ENCODE data around the gene C8B.

Gene C8B

GRCh38 chr1:56904663-56905397 lies 61.0 kb downstream of the C8B start:
- DNase-seq (ENCODE audit: low spot score): no peak
- no peak for TF ChIP-seq CTCF (IDR thresholded peaks at IDR 0.05; ENCODE audit: extremely low read depth, missing control alignments)

- DNase-seq (ENCODE audit: low spot score): no peak
- TF ChIP-seq CTCF (IDR thresholded peaks at IDR 0.05; ENCODE audit: extremely low read depth, missing control alignments): no peak
Observed at GRCh38 chr1:56903778-56904177, 62.0 kb downstream of the C8B start.

- DNase-seq (ENCODE audit: low spot score): no peak
- no peak for TF ChIP-seq CTCF (IDR thresholded peaks at IDR 0.05; ENCODE audit: extremely low read depth, missing control alignments)
Observed at GRCh38 chr1:56901716-56902115, 64.1 kb downstream of the C8B start.

- DNase-seq (ENCODE audit: low spot score): no peak
- no peak for TF ChIP-seq CTCF (IDR thresholded peaks at IDR 0.05; ENCODE audit: extremely low read depth, missing control alignments)
Observed at GRCh38 chr1:56898879-56899278, 66.9 kb downstream of the C8B start.

- DNase-seq (ENCODE audit: low spot score): no peak
- TF ChIP-seq CTCF (IDR thresholded peaks at IDR 0.05; ENCODE audit: extremely low read depth, missing control alignments): no peak
Observed at GRCh38 chr1:56898005-56898373, 67.8 kb downstream of the C8B start.

- DNase-seq (ENCODE audit: low spot score): no peak
- no peak for TF ChIP-seq CTCF (IDR thresholded peaks at IDR 0.05; ENCODE audit: extremely low read depth, missing control alignments)
Observed at GRCh38 chr1:56897150-56898004, 68.4 kb downstream of the C8B start.

GRCh38 chr1:56894014-56894413 lies 71.8 kb downstream of the C8B start:
- no peak for DNase-seq (ENCODE audit: low spot score)

More at GRCh38 chr1:56894014-56894413, 71.8 kb downstream of the C8B start:
- no peak for TF ChIP-seq CTCF (IDR thresholded peaks at IDR 0.05; ENCODE audit: extremely low read depth, missing control alignments)

Measured in GM20000 (cell line).